Cerebellar nuclear complex (tissue), 1 donor: Measurements from ENCODE around the gene SERPINA3.
"Not testable (repeated sequence)": the region's sequence is repeated elsewhere in the genome, so short reads cannot be mapped to it uniquely, and the experiment has no call there.

Experiments used
- DNase-seq, 2 experiments: peaks; one replicate each; lab custom pipeline; 2025; lab: John Stamatoyannopoulos, UW

Gene SERPINA3

GRCh38 chr14:94584591-94585280, 27.5 kb upstream of the SERPINA3 start:
- no peak for DNase-seq

GRCh38 chr14:94586635-94587034, 25.6 kb upstream of the SERPINA3 start:
- no peak for DNase-seq

GRCh38 chr14:94588311-94588710, 23.9 kb upstream of the SERPINA3 start:
- DNase-seq = no peak

GRCh38 chr14:94591073-94591472, 21.1 kb upstream of the SERPINA3 start:
- DNase-seq = no peak

- DNase-seq = no peak
These were observed 20.3 kb upstream of the SERPINA3 start for GRCh38 chr14:94591871-94592270.

GRCh38 chr14:94592457-94592856, 19.7 kb upstream of the SERPINA3 start:
- DNase-seq = no peak

- no peak for DNase-seq
These were observed 18.8 kb upstream of the SERPINA3 start for GRCh38 chr14:94593376-94593748.

GRCh38 chr14:94593749-94594431, 18.3 kb upstream of the SERPINA3 start:
- DNase-seq = no peak

- DNase-seq = no peak
These were observed 17.8 kb upstream of the SERPINA3 start for GRCh38 chr14:94594441-94594840.

GRCh38 chr14:94595912-94596311, 16.3 kb upstream of the SERPINA3 start:
- DNase-seq = no peak

- DNase-seq = no peak
These were observed 15.8 kb upstream of the SERPINA3 start for GRCh38 chr14:94596361-94596760.

- no peak for DNase-seq
These were observed 14.4 kb upstream of the SERPINA3 start for GRCh38 chr14:94597788-94598187.

GRCh38 chr14:94598506-94598815, 13.7 kb upstream of the SERPINA3 start:
- DNase-seq = no peak

- DNase-seq = no peak
These were observed 13.2 kb upstream of the SERPINA3 start for GRCh38 chr14:94598816-94599655.

- DNase-seq = no peak
These were observed 12.6 kb upstream of the SERPINA3 start for GRCh38 chr14:94599656-94600004.

- no peak for DNase-seq
These were observed 12.0 kb upstream of the SERPINA3 start for GRCh38 chr14:94600148-94600545.

- DNase-seq = no peak
These were observed 10.3 kb upstream of the SERPINA3 start for GRCh38 chr14:94601884-94602391.

GRCh38 chr14:94602722-94603121, 9.5 kb upstream of the SERPINA3 start:
- no peak for DNase-seq

- no peak for DNase-seq
These were observed 6.8 kb upstream of the SERPINA3 start for GRCh38 chr14:94605361-94605760.

- DNase-seq = not testable (repeated sequence)
These were observed 3.2 kb upstream of the SERPINA3 start for GRCh38 chr14:94608966-94609365.

GRCh38 chr14:94611179-94611578, 1.0 kb upstream of the SERPINA3 start:
- DNase-seq = no peak

GRCh38 chr14:94612580-94613554, 676 bp downstream of the SERPINA3 start:
- no peak for DNase-seq
